Dedifferentiated amniotic fluid mesenchymal stem cell (primary cell): ENCODE data around the gene PGAM5.
"Not testable (repeated sequence)": the region's sequence is repeated elsewhere in the genome, so short reads cannot be mapped to it uniquely, and the experiment has no call there.

ENCODE experiments used
- DNase-seq: peaks from one replicate; pipeline ENCODE4 v3.0.0-alpha.2; 2016; ENCODE audit errors: extremely low spot score

PGAM5 gene

DNA sequence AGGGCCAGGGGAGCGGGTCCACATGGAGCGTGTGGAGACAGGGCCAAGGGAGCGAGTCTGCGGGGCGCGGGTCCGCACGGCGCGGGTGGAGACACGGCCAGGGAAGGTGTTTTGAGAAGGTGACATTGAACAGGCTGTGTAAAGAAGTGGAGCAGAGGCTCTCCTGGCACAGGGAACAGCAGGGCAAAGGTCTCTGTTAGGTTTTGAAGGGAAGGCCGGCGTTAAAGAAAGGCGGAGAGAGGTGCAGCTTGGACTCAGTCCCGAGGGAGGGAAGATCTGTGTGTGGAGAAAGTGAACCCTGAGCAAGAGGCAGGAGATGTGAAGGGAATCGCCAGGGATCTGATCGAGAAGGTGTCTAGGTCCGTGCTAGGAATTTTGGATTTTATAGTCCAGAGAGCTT is 21.4 kb upstream of the PGAM5 start:
- DNase-seq = no peak

DNA sequence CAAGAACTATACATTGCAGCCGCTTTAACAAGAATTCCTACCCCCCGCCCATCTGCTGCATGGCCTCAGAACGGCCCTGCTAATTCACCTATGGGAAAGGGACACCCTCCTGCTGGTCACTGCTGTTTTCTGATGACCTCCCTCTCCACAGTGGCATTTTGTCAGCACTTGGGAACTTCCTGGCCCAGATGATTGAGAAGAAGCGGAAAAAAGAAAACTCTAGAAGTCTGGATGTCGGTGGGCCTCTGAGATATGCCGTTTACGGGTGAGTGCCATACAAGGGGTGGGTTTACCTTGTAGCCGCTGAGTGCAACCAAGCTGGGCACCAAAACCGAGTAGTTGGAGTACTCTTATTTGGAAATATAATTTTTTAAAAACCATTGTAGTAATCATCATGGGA is 20.5 kb upstream of the PGAM5 start:
- no peak for DNase-seq

DNA sequence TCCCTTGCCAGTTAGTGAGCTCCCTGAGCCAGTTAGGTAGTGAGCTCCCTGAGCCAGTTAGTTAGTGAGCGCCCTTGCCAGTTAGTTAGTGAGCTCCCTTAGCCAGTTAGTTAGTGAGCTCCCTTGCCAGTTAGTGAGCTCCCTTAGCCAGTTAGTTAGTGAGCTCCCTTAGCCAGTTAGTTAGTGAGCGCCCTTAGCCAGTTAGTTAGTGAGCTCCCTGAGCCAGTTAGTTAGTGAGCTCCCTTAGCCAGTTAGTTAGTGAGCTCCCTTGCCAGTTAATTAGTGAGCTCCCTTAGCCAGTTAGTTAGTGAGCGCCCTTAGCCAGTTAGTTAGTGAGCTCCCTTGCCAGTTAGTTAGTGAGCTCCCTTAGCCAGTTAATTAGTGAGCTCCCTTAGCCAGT is 18.6 kb upstream of the PGAM5 start:
- not testable (repeated sequence) for DNase-seq

DNA sequence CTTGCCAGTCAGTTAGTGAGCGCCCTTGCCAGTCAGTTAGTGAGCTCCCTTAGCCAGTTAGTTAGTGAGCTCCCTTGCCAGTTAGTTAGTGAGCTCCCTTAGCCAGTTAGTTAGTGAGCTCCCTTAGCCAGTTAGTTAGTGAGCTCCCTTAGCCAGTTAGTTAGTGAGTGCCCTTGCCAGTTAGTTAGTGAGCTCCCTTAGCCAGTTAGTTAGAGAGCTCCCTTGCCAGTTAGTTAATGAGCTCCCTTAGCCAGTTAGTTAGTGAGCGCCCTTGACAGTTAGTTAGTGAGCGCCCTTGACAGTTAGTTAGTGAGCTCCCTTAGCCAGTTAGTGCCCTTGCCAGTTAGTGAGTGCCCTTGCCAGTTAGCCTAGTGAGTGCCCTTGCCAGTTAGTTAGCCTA is 15.8 kb upstream of the PGAM5 start:
- DNase-seq = not testable (repeated sequence)

DNA sequence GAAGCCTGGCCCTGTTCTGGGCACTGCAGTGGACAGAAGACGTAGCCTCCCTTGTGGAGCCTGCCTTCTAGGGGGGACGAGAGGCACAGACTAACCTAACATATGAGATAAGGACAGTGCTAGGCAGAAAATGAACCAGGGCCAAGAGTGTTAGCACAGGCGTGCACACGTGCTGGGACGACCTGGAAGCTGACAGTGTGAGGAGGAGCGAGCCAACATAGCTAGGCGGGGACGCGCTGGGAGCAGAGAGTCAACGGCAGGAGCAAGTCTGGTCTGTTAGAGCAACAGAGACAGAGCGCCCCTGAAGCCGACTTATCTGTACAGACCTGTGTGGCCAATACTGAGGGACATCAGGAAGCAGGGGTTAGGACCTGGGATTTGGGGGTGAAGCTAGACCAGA is 15.2 kb upstream of the PGAM5 start:
- no peak for DNase-seq

DNA sequence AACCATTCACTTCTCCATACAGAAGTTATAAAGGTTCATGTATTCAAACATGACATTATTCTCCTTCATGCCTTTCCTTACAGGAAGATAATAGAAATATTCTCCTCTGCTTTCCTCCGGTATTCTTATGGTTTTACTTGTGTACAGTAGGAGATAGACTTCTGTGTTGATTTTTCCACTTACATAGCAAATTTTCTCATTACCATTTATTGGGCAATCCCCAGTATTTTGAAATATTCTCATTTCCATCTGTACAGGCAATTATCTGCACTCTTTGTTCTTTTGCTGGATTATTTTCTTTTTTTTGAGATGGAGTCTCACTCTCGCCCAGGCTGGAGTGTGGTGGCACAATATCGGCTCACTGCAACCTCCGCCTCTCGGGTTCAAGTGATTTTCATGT is 12.3 kb upstream of the PGAM5 start:
- DNase-seq = no peak

DNA sequence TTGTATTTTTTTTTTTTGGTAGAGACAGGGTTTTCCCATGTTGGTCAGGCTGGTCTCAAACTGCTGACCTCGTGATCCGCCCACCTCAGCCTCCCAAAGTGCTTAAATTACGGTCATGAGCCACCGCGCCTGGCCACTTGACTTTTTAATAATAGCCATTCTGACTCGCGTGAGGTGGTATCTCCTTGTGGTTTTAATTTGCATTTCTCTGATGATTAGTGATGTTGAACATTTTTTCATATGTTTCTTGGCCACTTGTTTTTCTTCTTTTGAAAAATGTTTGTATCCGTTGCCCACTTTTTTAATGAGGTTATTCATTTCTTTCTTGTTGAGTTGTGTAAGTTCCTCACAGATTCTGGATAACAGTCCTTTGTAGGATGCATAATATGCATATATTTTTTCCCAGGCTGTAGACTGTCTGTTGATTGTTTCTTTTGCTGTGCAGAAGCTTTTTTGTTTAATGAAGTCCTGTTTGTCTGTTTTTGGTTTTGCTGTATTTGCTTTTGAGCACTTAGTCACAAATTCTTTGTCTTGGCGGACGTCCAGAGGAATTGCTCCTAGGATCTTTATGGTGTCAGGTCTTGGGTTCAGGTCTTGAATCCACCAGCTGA is 10.3 kb upstream of the PGAM5 start:
- DNase-seq = no peak

DNA sequence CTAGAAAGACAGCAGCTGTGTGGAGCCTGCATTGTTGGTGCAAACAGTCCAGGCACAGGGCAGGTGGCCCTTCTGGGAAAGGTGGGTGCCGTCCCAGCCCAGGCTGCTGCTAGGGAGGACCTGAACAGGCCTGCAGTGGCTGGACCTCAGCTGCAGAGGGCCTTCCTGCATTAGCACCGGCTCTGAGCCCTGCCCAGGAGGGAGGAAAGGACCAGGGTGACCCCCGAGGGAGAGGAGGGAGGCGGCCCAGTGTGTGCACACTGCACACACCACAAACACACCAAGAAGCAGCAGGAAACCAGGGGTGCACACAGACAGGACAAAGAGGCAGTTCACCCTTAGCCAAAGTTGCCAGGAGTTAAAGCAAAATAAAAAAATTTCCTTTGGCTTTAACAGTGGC is 8.0 kb upstream of the PGAM5 start:
- no peak for DNase-seq

DNA sequence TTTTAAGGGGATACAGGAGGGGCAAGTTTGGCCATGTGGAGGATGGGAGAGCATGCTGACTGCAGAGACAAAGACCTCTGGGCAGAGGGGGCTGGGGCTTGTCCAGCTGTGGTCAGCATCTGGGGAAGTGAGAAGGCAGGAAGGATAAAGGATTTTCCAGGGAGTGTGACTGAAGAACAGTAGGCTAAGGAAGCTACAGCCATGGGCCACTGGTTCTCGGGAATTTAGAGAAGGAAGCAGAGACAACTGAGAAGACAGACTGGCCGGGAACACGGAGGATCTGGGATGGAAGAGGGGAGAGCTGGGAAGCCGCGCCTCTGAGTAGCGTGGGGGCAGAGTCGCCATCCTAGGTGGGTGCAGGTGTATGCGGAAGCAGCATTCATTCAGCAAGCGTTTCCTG is 7.0 kb upstream of the PGAM5 start:
- no peak for DNase-seq

DNA sequence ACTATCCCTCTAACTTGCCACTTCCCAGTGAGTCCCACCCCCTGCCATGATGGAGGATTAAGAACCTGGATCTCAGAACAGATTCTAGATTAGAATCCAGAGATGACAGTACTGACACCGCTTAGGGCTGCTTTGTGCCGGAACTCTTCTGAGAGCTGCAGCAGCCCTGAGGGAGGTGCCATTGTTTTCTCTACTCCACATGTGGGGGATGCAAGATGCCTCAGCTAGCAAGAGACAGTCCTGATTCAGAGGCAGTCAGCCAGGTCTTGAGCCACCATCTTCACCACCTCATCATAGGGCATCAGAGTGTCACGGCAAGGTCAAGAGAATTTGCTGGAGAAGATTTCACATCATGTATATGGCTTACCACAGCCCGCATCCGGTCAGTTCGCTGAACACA is 3.4 kb upstream of the PGAM5 start:
- DNase-seq = no peak

DNA sequence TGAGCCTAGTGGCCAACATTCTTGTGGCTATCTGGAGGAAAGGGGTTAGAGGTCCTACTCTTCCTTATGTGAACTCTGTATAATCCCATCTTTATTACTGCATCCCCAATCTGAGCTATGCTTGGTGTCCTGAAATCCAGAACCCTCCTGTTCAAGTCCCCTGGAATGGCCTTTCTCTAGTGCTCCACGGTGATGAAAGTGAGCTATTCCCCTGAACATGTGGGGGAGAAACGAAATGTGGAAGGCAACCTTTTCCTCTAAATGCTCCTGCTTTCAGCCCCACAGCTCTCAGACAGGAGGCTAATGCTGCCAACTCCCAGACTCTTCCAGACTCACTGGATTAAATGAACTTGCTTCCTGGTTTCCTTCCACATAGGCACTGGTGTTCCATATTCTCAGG is 2.5 kb upstream of the PGAM5 start:
- DNase-seq = no peak

DNA sequence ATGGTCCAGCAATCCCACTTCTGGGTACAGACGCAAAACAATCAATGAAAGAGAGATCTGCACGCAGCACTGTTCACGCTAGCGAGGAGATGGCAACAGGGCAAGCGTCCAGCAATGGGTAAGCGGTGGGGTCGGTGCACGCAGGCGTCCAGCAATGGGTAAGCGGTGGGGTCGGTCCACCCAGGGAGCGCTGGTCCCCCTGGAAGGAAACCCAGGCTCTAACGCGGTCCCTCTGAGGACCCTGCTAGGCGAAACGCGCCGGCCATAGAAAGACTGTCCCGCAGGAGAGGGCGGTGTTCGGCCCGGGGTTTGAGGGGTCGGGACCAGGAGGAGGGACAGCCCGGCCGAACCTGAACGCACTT is 618 bp upstream of the PGAM5 start:
- DNase-seq = no peak

DNA sequence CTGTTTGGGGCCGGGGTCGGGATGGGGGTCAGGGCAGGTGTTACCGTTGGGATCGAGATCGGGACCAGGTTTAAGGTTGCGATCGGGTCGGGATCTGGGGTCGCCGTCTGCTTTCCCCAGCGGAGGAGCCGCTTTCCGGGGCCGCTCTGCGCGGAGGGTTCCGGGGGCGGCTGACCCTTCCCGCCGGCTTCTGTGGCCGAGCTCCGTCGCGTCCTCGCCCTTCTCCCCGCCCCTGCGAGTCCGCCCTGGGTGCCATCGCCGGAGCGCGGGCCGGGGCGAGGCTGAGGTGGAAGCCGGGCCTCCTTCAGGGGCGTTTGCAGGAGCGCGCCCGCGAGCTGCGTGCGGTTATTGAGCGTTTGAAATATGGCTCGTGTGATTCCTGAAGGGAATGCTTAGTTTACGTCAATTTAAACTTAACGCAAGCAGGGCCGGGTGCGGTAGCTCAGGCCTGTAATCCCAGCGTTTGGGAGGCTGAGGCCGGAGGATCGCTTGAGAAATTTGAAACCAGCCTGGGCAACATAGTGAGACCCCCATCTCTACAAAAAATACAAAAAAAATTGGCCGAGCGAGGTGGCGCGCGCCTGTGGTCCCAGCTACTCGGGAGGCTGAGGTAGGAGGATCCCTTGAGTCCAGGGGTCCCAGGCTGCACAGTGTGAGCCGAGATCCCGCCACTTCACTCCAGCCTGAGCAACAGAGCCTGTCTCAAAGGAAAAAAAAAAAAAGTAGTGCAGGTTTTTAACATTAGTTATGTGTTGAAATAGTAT is 620 bp downstream of the PGAM5 start:
- DNase-seq = no peak

DNA sequence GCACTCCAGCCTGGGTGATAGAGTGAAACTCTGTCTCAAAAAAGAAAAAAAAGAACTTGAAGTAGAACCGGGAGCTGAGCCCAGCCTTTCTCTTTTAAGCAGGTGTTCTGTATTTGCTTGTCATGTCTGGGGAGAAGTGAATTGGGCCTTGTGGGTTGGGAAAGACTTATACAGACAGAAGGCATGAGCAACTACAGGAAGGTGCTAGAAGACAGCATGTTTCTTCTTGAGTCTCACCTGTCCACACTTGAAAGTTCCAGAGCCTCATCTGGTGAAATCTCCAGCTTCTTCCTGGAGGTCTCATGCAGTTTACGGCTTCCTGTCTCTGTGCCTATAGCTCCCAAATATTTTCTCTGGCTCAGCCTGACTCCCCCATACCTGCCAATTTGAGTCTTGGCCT is 2.5 kb downstream of the PGAM5 start:
- DNase-seq = no peak

DNA sequence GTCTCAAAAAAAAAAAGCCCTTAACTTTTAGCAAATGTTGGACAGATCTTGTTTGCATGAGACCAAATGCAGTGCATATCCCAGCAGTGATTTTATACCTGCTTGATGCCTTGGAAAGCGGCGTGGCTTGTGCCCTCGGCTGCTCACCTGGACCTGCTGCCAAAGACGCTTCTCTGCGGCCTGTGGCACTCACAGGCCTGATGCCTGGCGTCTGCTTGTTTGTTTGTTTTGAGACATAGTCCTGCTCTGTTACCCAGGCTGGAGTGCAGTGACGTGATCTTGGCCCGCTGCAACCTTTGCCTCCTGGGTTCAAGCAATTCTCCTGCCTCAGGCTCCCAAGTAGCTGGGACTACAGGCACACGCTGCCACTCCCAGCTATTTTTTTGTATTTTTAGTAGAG is 5.2 kb downstream of the PGAM5 start:
- DNase-seq = no peak

DNA sequence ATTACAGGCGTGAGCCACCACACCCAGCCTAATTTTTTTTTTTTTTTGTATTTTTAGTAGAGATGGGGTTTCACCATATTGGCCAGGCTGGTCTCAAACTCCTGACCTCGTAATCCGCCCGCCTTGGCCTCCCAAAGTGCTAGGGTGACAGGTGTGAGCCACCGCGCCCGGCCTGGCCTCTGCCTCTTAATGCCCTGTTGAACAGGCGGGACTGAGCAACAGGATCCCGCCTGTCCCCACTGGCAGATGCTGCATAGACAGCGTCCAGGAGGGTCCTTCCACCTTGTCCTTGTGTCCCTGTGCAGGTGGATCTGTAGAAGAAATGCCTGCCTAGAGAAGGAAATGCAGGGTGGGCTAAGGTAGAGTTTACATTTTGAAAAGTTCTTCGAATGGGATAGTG is 5.7 kb downstream of the PGAM5 start:
- DNase-seq = no peak

DNA sequence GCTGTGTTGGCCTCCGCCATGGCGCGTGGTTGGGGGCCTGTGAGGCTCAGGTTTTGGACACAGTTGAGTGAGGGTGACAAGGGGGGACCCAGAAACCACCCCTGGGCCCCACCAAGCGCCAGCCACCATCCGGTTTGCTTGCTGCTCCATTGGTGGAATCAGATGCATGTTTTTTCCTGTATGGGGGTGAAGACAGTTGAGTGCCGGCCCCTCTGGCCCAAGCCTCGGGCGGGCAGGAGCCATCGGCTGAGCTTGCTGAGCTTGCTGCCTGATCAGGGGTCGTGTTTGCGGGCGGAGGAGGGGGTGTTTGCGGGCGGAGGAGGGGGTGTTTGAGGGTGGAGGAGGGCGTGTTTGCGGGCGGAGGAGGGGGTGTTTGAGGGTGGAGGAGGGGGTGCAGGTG is 6.4 kb downstream of the PGAM5 start:
- DNase-seq = no peak

DNA sequence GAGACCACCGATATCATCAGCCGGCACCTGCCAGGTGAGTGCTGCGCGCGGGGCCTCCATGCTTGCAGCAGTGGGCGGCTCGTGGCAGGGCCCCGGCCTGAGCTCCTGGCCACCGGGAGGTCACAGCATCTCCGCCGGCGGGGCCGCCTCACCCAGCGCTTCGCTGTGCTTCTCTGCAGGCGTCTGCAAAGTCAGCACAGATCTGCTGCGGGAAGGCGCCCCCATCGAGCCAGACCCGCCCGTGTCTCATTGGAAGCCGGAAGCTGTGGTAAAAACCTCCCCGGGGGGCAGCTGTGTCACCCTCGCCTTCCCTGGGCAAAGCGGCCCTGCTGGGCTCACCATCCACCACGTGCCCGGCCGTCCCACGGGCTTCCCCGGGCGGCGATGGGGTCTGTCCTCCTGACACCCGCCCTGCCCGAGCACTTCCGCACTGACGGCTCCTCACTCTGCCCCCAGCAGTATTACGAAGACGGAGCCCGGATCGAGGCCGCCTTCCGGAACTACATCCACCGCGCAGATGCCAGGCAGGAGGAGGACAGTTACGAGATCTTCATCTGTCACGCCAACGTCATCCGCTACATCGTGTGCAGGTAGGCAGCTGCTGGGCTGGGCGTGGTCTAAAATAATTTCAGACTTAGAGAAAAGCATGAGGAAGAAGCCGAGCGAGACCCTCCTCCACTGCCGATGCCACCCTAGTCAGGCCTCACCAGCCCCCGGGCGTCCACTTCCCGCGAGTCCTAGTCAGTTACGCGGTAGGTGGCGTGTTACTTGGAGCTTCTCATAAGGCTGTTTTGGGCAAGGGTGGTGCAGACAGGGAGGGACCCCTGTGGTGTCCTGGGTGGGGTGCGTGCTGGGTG is 7.1 kb downstream of the PGAM5 start:
- DNase-seq = no peak

DNA sequence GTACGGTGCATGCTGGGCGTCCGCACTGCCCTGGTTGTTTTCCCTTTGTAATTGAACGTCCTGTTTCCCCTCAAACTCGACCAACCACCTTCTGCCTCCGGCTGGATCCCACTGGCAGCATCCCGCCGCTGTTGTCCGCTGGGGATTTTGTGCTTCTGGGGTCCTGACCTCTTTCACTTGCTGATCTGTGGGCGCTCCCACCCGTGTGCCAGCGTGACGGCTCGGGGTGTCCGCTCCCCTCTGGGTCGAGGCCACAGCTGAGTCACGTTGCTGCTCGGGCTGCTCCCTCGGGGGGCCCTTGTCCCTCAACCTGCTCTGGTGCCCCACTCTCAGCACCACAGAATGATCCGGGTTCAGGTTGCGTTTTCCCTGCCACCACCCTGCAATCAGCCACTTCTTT is 8.0 kb downstream of the PGAM5 start:
- no peak for DNase-seq

DNA sequence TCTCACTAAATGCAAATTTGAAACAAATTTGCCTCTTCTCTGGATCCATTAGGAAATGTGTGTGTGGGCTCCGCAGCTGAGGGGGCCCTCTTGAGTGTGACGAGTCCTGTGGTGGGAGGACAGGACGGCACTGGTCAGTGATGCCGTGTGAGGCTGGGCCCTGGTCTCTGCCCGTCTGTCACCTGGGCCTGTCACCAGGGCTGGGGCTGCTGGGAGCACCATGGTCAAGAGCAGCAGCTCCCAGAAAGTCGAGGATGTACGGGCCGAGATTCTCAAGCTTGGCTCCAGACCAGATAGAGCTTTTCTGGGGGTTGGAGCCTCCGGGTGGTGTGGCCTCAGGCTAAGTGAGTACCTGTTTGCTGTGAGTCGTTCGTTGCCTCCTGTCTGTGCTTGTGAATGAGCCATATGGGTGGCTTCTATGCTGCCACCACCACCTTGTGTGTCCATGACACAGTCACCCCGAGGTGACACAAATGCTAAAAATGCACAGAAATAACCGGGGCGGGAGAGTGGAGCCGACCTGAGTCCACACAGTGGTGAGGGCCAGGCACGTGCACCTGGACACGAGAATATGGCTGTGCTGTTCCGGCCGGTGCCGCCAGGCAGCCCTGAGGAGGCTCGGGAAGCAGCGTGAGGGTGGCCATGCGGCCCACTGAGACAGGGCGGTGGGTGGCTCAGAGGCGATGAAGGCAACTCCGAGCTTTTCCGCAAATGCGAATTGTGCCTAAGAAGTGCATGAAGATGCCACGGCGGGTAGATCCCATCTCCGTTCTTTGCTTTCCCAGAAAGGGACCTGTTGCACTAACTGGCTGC is 8.7 kb downstream of the PGAM5 start:
- DNase-seq = no peak

DNA sequence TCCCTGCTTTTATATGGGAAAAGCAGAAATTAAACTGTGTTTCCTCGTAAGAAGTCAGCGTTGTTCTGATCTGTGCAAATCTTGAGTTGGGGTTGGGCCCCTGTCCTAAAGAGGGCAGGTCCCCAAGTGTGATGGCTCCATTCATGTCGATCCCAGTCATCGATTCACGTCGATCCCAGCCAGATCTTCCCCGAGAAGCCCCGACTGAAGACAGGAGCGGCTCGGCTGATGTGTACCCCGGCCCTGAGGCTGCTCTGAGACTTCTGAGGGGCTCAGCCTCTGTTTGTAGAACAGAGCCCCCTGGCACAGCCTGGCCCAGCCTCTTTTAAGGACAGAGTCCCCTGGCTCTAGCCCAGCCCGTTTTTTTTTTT is 9.3 kb downstream of the PGAM5 start:
- no peak for DNase-seq

DNA sequence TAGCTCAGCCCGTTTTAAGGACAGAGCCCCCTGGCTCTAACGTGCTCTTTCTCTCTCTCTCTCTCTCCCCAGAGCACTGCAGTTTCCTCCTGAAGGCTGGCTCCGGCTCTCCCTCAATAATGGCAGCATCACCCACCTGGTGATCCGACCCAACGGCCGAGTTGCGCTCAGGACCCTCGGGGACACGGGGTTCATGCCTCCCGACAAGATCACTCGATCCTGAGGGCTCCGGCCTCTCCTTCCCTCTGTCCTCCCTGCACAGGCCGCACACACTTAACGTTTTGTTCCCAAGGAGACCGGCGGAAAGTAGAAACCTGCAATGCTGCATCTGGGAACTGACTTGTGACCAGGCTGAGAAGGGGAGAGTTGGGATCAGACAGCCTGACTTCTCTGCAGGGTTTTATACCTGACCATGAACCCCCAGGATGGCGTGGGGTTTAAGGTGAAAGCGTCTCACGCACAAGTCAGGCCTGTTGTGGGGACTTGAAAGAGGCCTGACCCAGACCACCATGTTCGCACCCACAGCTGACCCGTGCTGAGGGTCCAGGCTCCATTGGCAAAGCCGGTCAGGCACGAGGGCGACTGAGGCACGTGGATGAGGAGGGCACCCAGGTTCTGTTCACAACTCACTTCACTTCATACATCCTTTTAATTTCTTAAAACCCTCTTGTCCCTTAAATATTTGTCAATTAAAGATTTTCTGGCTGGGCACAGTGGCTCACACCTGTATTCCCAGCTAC is 10.1 kb downstream of the PGAM5 start:
- DNase-seq = no peak
